ENCODE results near the gene TRIM34.

TRIM34 gene

GRCh38 chr11:5684646-5685362 lies 60.0 kb downstream of the TRIM34 start, which contains the start of gene TRIM5:
Gene TRIM5 (minus strand): TSS chr11:5685074. CDS start chr11:5680177, 4,897 bp downstream.
- peak within 1 kb of the TSS; percentile 93 for H3K4me3 ChIP-seq (ENCODE audit: low read length)
- TF ChIP-seq ZNF274 (IDR thresholded peaks at IDR 0.05; ENCODE audit: low read depth, low read length), result no peak

DNA sequence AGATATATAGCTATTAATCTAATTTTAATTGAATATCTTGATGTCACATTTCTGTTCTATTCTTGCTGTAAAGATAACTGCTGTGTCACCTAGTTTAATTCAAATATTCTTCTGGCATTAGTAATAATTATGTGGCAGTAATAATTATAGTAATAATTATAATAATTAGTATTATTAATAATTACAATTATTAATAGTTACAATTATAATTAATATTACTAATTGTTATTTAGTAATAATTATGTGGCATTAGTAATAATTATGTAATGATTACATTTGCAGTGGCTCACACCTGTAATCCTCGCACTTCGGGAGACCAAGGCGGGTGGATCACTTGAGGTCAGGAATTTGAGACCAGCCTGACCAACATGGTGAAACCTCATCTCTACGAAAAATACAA lies 61.6 kb downstream of the TRIM34 start:
- no peak overlapping the region for H3K4me3 ChIP-seq (ENCODE audit: low read length)

DNA sequence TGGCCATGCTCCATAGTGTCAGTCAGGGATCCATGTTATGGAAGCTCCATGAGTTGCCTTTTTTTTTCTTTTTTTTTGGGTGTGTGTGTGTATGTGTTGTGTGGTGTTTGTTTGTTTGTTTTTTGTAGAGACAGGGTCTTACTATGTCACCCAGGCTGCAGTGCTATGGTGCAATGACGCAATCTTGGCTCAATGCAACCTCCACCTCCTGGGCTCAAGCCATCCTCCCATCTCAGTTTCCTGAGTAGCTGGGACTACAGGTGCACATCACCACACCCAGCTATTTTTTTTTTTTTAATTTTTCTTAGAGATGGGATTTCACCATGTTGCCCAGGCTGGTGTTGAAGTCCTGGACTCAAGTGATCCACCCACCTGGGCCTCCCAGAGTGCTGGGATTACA lies 63.7 kb downstream of the TRIM34 start:
- no peak overlapping the region for H3K4me3 ChIP-seq (ENCODE audit: low read length)
- no peak for TF ChIP-seq ZNF274 (IDR thresholded peaks at IDR 0.05; ENCODE audit: low read depth, low read length)

More for the DNA sequence above, 61.6 kb downstream of the TRIM34 start:
- no peak for TF ChIP-seq ZNF274 (IDR thresholded peaks at IDR 0.05; ENCODE audit: low read depth, low read length)

DNA sequence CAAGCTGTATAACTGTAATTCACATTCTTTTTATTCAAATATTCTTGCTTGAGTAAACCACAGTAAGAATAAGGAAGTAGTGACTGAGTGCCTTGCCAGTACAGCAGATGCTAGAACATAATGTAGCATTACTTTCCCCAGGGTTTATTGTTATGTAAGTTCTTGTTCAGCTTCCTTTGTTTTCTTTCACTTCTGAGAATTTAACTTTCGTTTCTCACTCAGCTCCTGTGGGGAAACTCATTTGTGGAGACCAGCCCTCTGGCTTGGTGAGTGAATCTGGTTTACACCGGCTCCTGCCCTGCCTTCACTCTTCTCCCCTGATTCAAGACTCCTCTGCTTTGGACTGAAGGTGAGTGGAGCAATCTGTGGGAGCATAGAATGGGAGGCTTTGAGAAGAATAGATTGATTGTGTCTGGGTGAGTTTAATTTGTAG lies 64.8 kb downstream of the TRIM34 start, which contains the start of gene TRIM22:
TSS of gene TRIM22 (plus strand) at position 240 of the 433 bp plus-strand sequence. CDS start 6,443 bp downstream, outside the sequence.
- no peak for TF ChIP-seq ZNF274 (IDR thresholded peaks at IDR 0.05; ENCODE audit: low read depth, low read length)
- H3K4me3 ChIP-seq (ENCODE audit: low read length), result peak within 1 kb of the TSS; percentile 100

DNA sequence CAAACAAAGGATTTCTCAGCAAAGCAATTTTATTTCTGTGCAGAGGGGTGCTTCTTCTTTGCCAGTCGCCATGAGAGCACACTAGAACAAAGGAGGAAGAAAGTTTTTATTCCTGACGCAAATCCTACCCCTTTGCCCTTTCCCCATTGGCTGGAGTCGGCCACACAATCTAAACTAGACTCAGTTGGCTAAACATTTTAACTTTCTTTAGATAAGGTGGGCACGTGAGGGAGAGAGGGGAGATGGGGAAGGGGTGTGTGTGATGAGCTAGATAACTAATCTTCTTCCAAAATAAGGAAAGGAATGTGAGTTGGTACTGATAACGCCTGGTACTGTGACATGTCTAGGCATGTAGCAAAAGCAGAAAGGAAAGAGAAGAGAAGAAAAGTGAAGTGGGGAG lies 65.4 kb downstream of the TRIM34 start:
- H3K4me3 ChIP-seq (ENCODE audit: low read length), result peak overlapping the region; percentile 100

GRCh38 chr11:5690736-5691135 lies 65.9 kb downstream of the TRIM34 start:
- peak overlapping the region; percentile 100 for H3K4me3 ChIP-seq (ENCODE audit: low read length)
- TF ChIP-seq ZNF274 (IDR thresholded peaks at IDR 0.05; ENCODE audit: low read depth, low read length), result no peak

More for the DNA sequence above, 65.4 kb downstream of the TRIM34 start:
- no peak for TF ChIP-seq ZNF274 (IDR thresholded peaks at IDR 0.05; ENCODE audit: low read depth, low read length)

GRCh38 chr11:5691238-5691963 lies 66.6 kb downstream of the TRIM34 start:
- H3K4me3 ChIP-seq (ENCODE audit: low read length), result peak overlapping the region; percentile 100

GRCh38 chr11:5691964-5692361 lies 67.2 kb downstream of the TRIM34 start:
- H3K4me3 ChIP-seq (ENCODE audit: low read length), result peak overlapping the region; percentile 100; the same call in 1 of the 2 replicates
- no peak for TF ChIP-seq ZNF274 (IDR thresholded peaks at IDR 0.05; ENCODE audit: low read depth, low read length)
